ENCODE measurements around the gene FOXP4. TPM values are rescaled to one million over a fixed set of nuclear protein-coding genes. Genes with fewer than 3 reads are reported as not detected.

FOXP4 gene
- total and polyA plus RNA-seq, 4 donors: 9.1 to 36.2 (median 21.5) TPM

DNA sequence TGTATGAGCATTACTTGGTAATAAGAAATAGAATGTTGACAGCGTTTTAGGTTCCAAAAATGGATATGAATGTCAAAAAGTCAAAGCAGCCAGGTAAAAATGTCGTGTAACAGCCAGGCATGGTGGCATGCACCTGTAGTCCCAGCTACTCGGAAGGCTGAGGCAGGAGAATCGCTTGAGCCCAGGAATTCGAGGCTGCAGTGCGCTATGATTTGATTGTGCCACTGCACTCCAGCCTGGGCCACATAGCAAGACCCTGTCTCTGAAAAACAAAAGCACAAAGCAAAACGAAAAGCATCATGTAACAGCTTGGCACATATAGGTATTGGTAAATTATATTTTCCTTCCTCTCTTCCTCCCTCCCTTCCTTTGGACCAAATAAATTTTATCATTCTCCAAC, 16.2 kb upstream of the FOXP4 start:
- DNase-seq: no peak
- Histone ChIP-seq H3K27me3 (ENCODE audit: control insufficient read depth in 1 of 2, insufficient read depth in 2 of 2, low read length in 1 of 2) (no peaks in the 10 kb centered on the region), H3K27ac (ENCODE audit: low read depth in 1 of 2, low read length in 2 of 2) (no peak overlapping the region), H3K9me3 (ENCODE audit: control insufficient read depth, low read length) (no peaks in the 10 kb centered on the region), H3K36me3 (ENCODE audit: control insufficient read depth in 1 of 2, insufficient read depth in 2 of 2, low read length in 1 of 2) (no peaks in the 10 kb centered on the region), H3K4me1 (ENCODE audit: control insufficient read depth in 1 of 2, insufficient read depth in 2 of 2, low read length in 2 of 2) (no peaks in the 10 kb centered on the region), H3K4me3 (ENCODE audit: low read length in 2 of 2) (no peak overlapping the region)
- intact Hi-C loops (cut with DNase I): no loop called here
- WGBS, 2 donors: 81% methylated on average over 7 of the region's 7 CpGs
- ATAC-seq (ENCODE audit: low FRiP score): no peak

DNA sequence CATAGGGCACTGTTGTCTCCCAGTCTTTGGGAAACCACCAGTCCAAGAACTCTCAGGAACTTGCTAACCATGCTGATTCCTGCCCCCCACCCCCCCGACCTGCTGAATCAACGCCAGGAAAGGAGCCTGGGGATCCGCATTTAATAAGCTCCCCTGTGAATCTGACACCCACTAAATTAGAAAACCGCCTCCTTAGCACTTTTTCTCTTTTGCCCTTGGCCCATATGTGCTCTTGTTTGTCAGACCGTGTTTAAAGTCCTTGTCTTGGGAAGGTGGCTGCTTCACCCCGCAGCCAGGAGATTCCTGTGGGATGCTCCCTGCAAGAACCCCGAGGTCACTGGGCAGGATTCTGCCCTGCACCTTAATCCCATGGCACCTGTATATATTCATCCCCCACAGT, 15.7 kb upstream of the FOXP4 start:
- Histone ChIP-seq H3K36me3 (ENCODE audit: control insufficient read depth in 1 of 2, insufficient read depth in 2 of 2, low read length in 1 of 2) (no peaks in the 10 kb centered on the region), H3K27ac (ENCODE audit: low read depth in 1 of 2, low read length in 2 of 2) (no peak overlapping the region), H3K9me3 (ENCODE audit: control insufficient read depth, low read length) (no peaks in the 10 kb centered on the region), H3K27me3 (ENCODE audit: control insufficient read depth in 1 of 2, insufficient read depth in 2 of 2, low read length in 1 of 2) (no peaks in the 10 kb centered on the region), H3K4me3 (ENCODE audit: low read length in 2 of 2) (no peak overlapping the region), H3K4me1 (ENCODE audit: control insufficient read depth in 1 of 2, insufficient read depth in 2 of 2, low read length in 2 of 2) (no peaks in the 10 kb centered on the region)
- WGBS, 2 donors: 91% methylated on average over 7 of the region's 7 CpGs
- intact Hi-C loops (cut with DNase I): no loop called here
- DNase-seq: no peak
- no peak for ATAC-seq (ENCODE audit: low FRiP score)

- H3K4me1 ChIP-seq (ENCODE audit: control insufficient read depth in 1 of 2, insufficient read depth in 2 of 2, low read length in 2 of 2): no peaks in the 10 kb centered on the region
- intact Hi-C loops (cut with DNase I): no loop called here
- DNase-seq (no peak), ATAC-seq (ENCODE audit: low FRiP score) (no peak)
- H3K4me3 ChIP-seq (ENCODE audit: low read length in 2 of 2): no peak overlapping the region
- H3K27me3 ChIP-seq (ENCODE audit: control insufficient read depth in 1 of 2, insufficient read depth in 2 of 2, low read length in 1 of 2): no peaks in the 10 kb centered on the region
- H3K9me3 ChIP-seq (ENCODE audit: control insufficient read depth, low read length): no peaks in the 10 kb centered on the region
- H3K27ac ChIP-seq (ENCODE audit: low read depth in 1 of 2, low read length in 2 of 2): no peak overlapping the region
- no peaks in the 10 kb centered on the region for H3K36me3 ChIP-seq (ENCODE audit: control insufficient read depth in 1 of 2, insufficient read depth in 2 of 2, low read length in 1 of 2)
Observed at GRCh38 chr6:41531016-41531415, 15.2 kb upstream of the FOXP4 start.

DNA sequence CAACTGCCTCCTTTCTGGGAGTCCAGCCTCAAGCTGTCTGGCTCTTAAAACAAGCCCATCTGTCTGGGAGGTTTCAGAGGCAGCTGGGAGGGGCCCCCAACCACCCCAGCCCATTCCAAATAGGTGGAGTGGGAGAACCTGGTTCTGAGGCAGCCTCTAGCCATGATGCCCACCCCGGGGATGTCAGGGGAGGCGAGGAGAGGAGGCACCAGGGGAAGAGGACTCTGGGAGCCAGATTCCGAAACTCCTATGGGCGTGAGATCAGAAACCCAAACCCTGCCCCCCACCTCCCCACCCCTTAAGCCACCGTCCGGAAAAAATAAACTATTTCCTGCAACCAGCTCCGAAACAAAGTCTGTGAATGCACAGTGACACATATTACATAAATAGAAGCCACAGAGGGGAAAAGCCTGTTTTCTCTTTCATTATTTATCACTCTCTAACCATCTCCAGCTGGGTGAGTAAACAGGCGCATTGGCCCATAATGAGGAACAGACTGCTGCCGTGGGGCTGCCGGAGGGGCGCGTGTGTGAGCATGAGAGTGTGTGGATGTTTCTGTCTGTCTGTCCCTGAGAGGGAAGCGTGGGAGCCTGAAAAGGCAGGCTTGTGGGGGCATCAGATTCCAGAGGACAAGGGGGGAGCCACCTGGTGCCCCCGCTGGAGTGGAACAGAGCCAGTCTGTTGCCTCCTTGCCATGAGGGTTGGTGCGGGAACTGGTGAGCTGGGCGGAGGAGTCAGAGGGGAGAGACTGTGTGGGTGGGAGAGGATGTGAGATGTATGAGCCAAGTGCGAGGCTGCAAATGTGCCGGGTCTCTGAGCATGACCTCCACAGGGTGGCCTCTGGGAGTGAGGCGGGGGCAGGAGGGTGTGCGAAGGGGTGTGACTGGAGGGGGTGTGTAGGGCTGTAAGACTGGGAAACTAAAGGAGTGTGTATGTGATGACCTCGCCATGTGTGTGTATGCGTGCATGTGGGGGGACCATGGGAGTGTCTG, 14.3 kb upstream of the FOXP4 start:
- intact Hi-C loops (cut with DNase I): no loop called here
- ATAC-seq (ENCODE audit: low FRiP score): no peak
- Histone ChIP-seq H3K4me3 (ENCODE audit: low read length in 2 of 2) (no peak overlapping the region), H3K27me3 (ENCODE audit: control insufficient read depth in 1 of 2, insufficient read depth in 2 of 2, low read length in 1 of 2) (no peaks in the 10 kb centered on the region), H3K4me1 (ENCODE audit: control insufficient read depth in 1 of 2, insufficient read depth in 2 of 2, low read length in 2 of 2) (no peaks in the 10 kb centered on the region), H3K9me3 (ENCODE audit: control insufficient read depth, low read length) (no peaks in the 10 kb centered on the region), H3K36me3 (ENCODE audit: control insufficient read depth in 1 of 2, insufficient read depth in 2 of 2, low read length in 1 of 2) (no peaks in the 10 kb centered on the region), H3K27ac (ENCODE audit: low read depth in 1 of 2, low read length in 2 of 2) (no peak overlapping the region)
- 55 to 62% methylated on average over 22 of the region's 22 CpGs for WGBS, 2 donors
- DNase-seq: no peak

- Histone ChIP-seq H3K4me1 (ENCODE audit: control insufficient read depth in 1 of 2, insufficient read depth in 2 of 2, low read length in 2 of 2) (no peaks in the 10 kb centered on the region), H3K36me3 (ENCODE audit: control insufficient read depth in 1 of 2, insufficient read depth in 2 of 2, low read length in 1 of 2) (no peaks in the 10 kb centered on the region), H3K9me3 (ENCODE audit: control insufficient read depth, low read length) (no peaks in the 10 kb centered on the region), H3K27me3 (ENCODE audit: control insufficient read depth in 1 of 2, insufficient read depth in 2 of 2, low read length in 1 of 2) (no peaks in the 10 kb centered on the region), H3K4me3 (ENCODE audit: low read length in 2 of 2) (no peak overlapping the region), H3K27ac (ENCODE audit: low read depth in 1 of 2, low read length in 2 of 2) (no peak overlapping the region)
- no peak for DNase-seq
- ATAC-seq (ENCODE audit: low FRiP score): no peak
- 97 to 98% methylated on average over 1 of the region's 1 CpG for WGBS, 2 donors
- intact Hi-C loops (cut with DNase I): no loop called here
Observed at GRCh38 chr6:41535766-41536165, 10.4 kb upstream of the FOXP4 start.

GRCh38 chr6:41536795-41537758, 9.1 kb upstream of the FOXP4 start:
- DNase-seq: no peak
- ATAC-seq (ENCODE audit: low FRiP score): no peak
- H3K4me3 ChIP-seq (ENCODE audit: low read length in 2 of 2): no peak overlapping the region
- WGBS, 2 donors: 69 to 76% methylated on average over 18 of the region's 18 CpGs
- H3K36me3 ChIP-seq (ENCODE audit: control insufficient read depth in 1 of 2, insufficient read depth in 2 of 2, low read length in 1 of 2): no peaks in the 10 kb centered on the region
- H3K27ac ChIP-seq (ENCODE audit: low read depth in 1 of 2, low read length in 2 of 2): no peak overlapping the region
- intact Hi-C loops (cut with DNase I): no loop called here
- H3K9me3 ChIP-seq (ENCODE audit: control insufficient read depth, low read length): no peaks in the 10 kb centered on the region
- H3K27me3 ChIP-seq (ENCODE audit: control insufficient read depth in 1 of 2, insufficient read depth in 2 of 2, low read length in 1 of 2): no peaks in the 10 kb centered on the region
- no peaks in the 10 kb centered on the region for H3K4me1 ChIP-seq (ENCODE audit: control insufficient read depth in 1 of 2, insufficient read depth in 2 of 2, low read length in 2 of 2)

- ATAC-seq (ENCODE audit: low FRiP score) (no peak), DNase-seq (no peak)
- H3K4me3 ChIP-seq (ENCODE audit: low read length in 2 of 2): no peak overlapping the region
- no peaks in the 10 kb centered on the region for H3K36me3 ChIP-seq (ENCODE audit: control insufficient read depth in 1 of 2, insufficient read depth in 2 of 2, low read length in 1 of 2)
- H3K27me3 ChIP-seq (ENCODE audit: control insufficient read depth in 1 of 2, insufficient read depth in 2 of 2, low read length in 1 of 2): no peaks in the 10 kb centered on the region
- no peak overlapping the region for H3K27ac ChIP-seq (ENCODE audit: low read depth in 1 of 2, low read length in 2 of 2)
- no peaks in the 10 kb centered on the region for H3K4me1 ChIP-seq (ENCODE audit: control insufficient read depth in 1 of 2, insufficient read depth in 2 of 2, low read length in 2 of 2)
- WGBS, 2 donors: 91% methylated on average over 2 of the region's 2 CpGs
- intact Hi-C loops (cut with DNase I): no loop called here
- no peaks in the 10 kb centered on the region for H3K9me3 ChIP-seq (ENCODE audit: control insufficient read depth, low read length)
Observed at GRCh38 chr6:41538556-41539182, 7.5 kb upstream of the FOXP4 start.

GRCh38 chr6:41539204-41539603, 7.0 kb upstream of the FOXP4 start:
- intact Hi-C loops (cut with DNase I): no loop called here
- no peaks in the 10 kb centered on the region for H3K4me1 ChIP-seq (ENCODE audit: control insufficient read depth in 1 of 2, insufficient read depth in 2 of 2, low read length in 2 of 2)
- no peak overlapping the region for H3K4me3 ChIP-seq (ENCODE audit: low read length in 2 of 2)
- H3K27me3 ChIP-seq (ENCODE audit: control insufficient read depth in 1 of 2, insufficient read depth in 2 of 2, low read length in 1 of 2): no peaks in the 10 kb centered on the region
- no peak overlapping the region for H3K27ac ChIP-seq (ENCODE audit: low read depth in 1 of 2, low read length in 2 of 2)
- ATAC-seq (ENCODE audit: low FRiP score): no peak
- H3K36me3 ChIP-seq (ENCODE audit: control insufficient read depth in 1 of 2, insufficient read depth in 2 of 2, low read length in 1 of 2): no peaks in the 10 kb centered on the region
- no peaks in the 10 kb centered on the region for H3K9me3 ChIP-seq (ENCODE audit: control insufficient read depth, low read length)
- DNase-seq: no peak
